Hepatic stellate cell (primary cell): ENCODE data around the gene TMEM232.
A peak's percentile ranks its signal among the peaks of the same experiment; 100 is the strongest.
"Not testable (repeated sequence)": the region's sequence is repeated elsewhere in the genome, so short reads cannot be mapped to it uniquely, and the experiment has no call there.

Experiments used
- DNase-seq: peaks from one replicate; pipeline ENCODE4 v3.0.0; 2011; ENCODE audit warnings: low spot score

Gene TMEM232

DNA sequence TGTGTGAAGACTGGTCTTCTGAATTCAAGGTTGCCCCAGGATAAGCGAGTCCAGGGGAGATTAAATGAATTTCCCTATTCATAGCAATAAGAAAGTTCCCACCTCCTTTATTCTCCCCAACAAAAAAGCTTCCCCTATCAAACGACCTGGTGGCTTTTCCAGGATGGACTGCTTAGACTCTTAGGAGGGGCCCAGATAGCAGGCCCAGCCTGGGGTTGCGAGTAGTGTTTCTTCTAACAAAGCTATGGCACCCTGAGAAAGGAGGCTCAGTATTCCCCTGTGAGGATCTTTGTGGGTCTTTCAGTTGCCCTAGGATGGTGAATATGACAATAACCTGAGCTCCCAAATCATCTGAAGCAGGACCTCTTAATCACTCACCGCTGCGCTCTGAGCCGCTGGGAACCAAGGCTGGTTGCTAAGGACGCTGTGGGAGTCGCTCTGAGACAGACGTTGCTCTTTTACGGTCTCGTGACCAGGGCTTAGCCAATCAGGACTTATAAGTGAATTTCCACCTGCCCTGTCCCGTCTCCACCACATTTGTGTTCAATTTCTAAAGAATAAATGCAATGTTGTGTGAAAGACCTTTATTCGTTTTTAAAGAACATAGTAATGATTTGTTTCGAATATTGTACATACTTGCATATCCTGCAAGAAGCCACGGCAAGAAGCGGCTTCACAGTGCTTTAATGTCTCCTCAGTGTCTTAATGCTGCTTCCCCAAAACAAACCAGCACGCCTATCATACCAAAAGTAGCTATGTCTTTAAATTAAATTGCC is at the start of gene TMEM232:
Gene TMEM232, minus strand, starts transcription at position 423 of the 776 bp plus-strand sequence. CDS start 59,319 bp downstream, outside the sequence.
- peak; percentile 62 for DNase-seq

DNA sequence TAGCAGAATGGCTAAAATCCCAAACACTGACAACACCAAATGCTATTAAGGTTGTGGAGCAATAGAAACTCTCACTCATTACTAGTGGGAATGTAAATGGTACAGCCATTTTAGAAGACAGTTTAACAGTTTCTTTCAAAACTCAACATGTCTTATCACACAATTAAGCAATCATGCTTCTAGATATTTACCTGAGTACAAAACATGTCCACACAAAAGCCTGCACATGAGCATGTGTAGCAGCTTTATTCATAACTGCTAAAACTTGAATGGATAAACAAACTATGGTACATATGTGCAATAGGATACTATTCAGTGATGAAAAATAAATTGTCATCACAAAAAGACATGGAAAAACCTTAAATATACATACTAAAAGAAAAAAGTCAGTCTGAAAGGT is 43.8 kb upstream of the TMEM232 start:
- no peak for DNase-seq

DNA sequence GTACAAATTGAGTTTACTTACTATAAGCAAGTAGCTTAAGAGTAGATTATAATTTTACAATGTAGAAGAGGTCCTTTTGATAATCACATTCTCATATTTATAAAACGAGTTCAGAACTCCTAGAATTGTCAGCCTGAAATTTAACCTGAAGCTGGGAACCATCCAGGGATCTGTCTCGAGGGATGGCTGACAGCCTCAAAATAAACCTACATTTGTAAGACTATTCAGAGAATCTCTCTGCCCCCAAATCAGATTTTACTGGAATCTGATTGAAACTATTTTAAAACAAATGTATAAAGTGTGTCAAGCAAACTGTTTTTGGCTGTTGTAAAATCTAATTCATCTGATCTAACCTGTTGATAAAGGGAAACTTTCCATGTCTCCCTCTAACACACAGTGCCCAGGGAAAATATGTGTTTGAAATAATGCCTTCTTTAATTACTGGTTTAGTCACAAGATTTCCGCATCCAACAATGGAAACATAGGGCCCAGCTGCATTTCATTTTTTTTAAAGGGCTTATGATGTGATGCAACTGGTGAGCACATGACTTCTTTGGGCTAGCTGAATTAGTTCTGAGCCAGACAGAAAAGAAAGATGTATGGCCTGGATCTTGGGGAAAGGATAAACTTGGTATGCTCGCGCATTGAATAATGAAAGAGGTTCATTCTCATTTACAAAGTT is 42.7 kb upstream of the TMEM232 start:
- no peak for DNase-seq

DNA sequence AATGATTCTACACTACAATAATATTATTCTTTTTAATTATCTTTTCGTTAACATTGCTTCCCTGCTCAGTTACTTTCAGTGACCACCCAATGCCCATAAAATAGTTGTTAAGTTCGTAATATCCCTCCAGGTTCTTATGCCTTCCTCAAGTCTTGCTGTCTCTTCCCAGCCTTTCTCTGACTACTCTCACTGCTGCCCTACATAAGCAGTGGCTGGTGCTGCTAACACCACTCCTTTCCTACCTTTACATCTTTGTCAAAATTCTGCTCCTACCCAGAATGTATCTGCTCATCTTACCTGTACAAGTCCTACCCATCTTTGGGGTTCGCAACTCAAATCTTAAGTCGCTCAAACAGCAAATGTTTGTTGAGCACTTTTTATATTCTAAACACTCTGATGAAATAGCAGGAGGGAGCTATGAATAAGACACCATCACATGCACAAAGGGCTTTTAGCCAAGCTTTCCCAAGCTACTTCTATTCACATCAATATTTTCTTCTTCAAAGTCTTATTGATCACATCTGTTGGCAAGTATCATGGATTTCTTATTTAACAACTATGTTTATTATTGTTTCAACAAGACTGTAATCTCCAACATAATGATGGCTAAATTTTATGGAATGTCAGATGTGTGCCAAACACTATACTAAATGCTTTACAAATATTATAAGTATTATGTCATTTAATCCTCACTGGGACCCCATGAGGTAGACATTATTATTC is 41.8 kb upstream of the TMEM232 start:
- DNase-seq: no peak

DNA sequence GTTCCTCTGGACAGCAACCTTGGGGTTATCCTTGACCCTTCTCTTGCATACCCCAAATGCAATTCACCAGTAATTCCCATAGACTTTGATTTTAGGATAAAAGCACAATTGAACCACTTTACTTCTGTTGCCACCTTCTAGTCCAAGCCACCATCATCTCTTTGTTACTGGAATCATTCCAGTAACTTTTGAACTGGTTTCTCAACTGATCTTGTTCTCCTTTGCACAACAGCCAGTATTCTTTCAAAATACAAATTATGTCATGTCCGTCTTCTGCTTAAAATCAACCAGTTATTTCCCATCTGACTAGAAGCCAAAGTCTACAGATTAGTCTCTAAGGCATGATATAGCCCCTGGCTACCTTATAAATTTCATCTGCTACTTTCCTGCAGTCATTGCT is 33.7 kb upstream of the TMEM232 start:
- no peak for DNase-seq

DNA sequence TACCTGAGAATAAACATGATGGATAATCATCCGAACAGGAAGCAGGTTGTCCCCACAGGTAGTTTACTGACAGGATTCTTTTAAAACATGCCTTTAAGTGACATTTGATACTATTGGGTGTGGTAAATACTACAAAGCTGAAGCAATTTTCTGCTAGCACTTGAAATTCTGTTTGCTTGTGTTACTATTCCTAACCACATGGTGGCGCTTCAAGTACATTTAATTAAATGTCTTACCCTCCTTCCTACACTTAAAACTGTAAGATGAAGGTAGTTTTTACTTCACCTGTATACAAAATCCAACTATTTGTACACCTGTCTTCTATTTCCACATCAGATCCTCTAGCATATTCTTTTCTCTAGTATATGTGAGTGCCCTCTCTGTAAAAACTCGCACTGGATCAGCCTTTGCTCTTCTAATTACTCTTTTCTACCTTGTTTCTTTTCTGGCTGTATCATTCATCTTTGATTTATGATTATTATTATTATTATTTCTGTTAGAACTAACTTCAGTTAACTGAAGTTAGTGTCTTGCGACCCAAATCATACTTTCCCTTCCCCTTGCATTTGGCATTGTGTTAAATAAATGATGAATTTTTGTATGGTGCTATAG is 30.8 kb upstream of the TMEM232 start:
- no peak for DNase-seq

DNA sequence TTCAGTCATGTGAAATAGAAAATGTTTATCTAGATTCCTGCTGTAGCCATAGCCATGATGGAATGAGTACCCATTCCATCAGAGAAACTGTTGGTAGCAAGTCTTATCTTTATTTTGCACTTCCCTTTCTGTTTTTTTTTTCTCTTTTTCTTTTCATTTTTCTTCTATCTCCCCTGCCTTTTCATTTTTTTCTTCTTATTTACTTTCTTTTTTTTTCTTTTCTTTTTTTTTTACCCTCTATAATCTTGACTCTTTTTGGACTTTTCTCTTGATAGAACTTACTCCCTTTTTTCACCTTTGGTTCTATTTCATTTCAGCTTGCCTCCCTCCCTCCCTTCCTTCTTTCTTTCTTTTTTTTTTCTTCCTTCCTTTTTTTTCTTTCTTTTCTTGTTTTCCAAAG is 27.7 kb upstream of the TMEM232 start:
- DNase-seq: no peak

DNA sequence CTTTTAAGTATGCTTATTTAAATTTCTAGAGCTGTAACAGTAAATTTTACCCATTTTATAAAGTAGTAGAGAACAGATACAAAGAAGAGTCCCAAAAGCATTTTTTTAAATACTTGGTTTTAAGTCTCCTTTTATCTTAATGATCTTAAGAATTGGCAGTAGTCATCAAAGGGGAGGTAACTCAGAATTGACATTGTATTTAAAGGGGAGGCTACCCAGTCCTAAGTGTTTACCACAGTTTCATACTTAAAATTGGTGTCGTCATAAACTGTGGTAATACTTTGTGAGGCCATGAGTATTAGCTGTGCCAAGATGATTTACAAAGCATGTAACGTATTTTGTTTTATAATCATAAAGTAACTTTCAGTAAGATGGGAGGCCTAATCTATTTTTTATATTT is 27.1 kb upstream of the TMEM232 start:
- DNase-seq: no peak

DNA sequence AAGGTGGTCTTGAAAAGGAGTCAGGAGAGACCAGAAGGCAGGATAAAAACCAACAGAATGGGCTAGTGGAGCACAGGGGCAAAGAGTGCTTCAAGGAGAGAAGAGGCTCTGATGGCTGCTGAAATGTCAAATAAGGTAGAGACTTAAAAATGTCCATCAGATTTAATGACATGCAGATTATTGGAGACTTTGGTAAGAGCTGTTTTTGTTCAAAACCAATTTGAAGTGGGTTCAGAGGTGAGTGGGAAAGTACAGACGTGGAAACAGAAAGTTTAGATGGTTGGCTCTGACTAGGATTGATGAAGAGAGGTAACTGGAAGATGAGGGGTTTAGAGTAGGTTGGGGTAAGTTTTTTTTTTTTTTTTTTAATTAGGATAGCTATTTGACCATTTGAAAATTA is 26.5 kb upstream of the TMEM232 start:
- DNase-seq: no peak

DNA sequence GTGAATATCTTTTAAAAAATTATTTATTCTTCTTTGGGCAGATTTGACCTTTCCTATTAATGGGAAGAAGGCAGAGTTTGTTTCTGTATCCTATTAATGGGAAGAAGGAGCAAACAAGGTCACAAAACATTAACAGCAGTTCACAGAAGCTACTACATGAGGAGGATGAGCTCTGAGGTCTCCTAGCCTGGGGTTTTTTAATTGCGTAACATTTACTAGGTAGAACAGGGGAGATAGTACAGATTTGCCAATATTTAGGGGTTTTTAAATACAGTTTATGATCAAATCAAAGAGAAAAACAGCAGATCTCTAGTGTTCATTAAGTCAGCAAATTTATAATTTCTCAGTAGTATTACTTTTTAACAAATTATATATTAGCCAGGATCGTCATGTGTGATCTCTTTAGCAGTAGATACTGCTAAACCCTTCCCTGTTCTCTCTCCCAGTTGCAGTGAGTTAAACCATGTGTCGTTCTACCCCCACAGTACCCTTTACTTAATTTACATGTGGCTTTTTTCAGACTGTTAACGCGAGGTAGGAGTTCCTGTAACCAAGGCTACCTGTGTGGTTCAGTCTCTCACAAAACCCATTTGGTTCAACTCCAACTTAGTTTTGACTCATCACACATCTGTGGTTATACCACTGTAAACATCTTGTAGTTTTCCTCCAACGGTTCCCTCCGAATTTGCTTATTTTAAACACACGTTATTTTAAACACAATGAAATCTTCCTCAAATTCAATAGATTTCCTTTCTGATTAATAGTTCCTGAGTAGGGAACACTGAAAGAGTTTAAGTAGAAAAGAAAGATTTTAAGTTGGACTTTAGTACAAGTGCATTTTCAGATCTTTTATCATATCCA is 25.7 kb upstream of the TMEM232 start:
- no peak for DNase-seq

DNA sequence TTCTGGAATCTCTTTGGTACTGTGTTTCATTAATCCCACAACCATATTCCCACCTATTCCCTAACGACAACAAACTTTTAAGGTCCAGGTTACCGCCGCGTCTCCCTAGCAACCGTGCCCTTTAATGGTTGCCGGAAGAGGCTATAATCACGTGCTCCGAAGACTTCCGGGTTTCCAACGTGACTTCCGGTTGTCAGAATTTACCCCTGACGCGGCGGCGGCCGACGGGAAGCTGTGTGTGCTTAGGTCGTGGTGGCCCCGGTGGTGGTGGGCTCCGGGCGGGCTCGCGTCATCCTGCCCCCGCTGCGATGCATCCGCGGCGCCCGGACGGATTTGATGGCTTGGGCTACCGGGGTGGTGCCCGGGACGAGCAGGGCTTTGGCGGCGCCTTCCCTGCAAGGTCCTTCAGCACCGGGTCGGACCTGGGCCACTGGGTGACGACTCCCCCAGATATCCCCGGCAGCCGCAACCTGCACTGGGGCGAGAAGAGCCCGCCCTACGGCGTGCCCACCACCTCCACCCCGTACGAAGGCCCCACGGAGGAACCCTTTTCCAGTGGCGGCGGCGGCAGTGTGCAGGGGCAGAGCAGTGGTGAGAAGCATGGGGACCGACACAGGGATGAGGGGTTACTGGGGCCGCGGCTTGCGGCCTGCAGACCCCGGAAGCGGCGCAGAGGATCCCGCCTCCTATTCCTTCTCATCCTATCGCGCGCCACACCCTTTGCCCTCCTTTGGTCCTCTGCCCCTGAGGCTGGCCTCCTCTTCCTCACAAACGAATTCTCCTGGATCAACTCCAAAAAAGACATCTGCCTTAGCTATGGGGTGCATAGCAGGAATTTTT is 12.6 kb upstream of the TMEM232 start, which contains the start of gene SLC25A46:
Gene SLC25A46, plus strand, starts transcription at position 196 of the 840 bp plus-strand sequence. Its CDS starts 113 bp downstream, at position 309.
- DNase-seq: peak; percentile 77

DNA sequence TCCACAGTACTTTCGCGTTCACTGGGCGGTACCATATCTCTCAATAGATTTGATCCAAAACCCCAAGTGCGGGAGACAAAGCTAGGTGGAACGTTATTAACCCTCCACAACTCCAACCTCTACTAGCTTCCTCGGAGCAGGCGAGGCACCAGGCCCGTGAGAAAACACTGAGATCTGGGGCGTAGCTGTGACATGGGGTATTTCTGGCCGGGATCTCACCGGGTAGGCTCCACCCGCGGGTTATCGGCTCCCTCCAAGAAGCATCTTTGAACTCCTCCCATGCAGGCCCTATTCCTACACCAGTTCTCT is 12.0 kb upstream of the TMEM232 start:
- DNase-seq: peak; percentile 70

DNA sequence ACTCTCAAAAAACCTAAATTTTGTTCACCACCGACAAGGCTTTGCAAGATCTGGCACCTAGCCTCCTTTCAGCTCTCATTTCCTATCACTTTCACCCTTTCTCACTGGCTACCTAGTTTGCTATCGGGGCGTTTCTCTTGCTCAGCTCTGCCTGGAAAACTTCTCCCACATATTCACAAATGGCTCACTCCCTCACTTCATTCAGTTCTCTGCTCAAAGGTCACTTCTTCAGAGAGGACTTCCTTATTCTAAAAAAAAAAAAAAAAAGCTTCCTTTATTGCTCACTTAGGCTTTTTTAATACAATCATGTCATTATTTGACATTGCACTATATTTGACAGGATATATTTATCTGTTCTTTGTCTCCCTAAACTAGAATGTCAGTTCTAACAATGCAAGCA is 10.3 kb upstream of the TMEM232 start:
- no peak for DNase-seq

DNA sequence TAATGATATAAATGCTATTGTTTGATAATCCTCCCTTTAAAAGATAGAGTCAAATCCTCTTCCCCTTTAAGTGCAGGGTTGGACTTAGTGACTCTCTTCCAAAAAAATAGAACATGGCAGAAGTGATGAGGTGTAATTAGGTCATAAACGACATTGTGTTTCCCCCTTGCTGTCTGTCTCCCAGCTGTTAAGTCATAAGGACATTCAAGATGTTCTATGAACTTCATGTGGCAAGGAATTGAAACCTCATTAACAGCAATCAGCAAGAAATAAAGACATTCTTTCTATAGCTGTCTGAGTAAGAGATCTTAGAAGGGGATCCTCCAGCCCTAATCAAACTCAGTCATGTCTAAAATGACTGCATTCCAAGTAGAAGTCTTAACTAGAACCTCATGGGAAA is 9.1 kb upstream of the TMEM232 start:
- no peak for DNase-seq

DNA sequence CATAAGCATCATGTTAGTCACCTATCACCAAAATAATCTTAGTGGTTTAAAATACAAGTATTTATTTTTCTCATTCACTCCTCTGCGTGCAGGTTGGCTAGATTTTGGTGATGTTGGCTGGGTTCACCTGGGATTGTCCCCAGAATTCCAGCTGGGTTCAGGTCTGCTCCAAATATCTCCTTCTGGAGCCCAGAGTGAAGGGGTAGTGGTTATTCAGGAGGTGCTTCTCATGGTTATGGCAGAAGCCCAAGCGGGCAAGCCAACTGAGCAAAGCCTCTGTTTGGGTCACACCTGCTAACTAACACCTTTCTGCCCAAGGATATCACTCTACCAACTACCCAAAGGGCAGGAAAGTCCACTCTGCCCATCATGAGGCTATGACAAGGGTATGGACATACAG is 7.6 kb upstream of the TMEM232 start:
- no peak for DNase-seq

DNA sequence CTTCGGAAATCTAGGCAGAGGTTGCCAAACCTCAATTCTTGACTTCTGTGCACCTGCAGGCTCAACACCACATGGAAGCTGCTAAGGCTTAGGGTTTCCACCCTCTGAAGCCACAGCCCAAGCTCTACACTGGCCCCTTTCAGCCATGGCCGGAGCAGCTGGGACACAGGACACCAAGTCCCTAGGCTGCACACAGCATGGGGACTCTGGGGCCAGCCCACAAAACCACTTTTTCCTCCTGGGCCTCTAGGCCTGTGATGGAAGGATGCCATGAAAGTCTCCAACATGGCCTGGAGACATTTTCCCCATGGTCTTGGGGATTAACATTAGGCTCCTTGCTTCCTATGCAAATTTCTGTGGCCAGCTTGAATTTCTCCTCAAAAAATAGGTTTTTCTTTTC is 5.0 kb upstream of the TMEM232 start:
- not testable (repeated sequence) for DNase-seq

DNA sequence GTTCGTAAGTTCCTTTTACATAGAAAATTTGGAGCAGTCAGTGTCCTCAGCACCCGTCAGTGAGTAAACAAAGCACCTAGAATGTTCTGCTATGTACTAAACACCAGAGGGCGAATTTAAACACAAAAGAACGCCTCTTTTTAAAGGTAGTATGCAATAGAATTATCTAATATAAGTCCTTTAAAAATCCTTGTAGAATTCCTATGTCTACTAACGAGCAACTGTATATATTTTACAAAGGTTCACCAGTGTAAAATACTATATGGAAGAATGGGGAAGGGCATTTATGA is 499 bp upstream of the TMEM232 start:
- no peak for DNase-seq

DNA sequence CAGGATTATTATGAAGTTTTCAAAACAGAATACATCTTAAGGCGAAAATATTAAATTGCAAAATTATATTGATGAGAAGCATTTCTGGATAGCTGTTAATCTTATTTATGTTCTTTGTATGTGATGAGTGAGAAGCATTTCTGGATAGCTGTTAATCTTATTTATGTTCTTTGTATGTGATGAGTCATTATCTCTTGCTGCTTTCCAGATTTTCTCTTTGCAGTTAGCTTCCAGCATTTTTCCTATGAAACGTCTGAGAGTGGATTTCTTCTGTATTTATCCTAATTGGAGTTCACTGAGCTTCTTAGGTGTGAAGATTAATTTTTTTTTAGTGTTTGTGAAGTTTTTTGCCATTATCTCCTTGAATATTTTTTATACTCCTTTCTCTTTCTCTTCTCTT is 8.2 kb downstream of the TMEM232 start:
- DNase-seq: no peak

DNA sequence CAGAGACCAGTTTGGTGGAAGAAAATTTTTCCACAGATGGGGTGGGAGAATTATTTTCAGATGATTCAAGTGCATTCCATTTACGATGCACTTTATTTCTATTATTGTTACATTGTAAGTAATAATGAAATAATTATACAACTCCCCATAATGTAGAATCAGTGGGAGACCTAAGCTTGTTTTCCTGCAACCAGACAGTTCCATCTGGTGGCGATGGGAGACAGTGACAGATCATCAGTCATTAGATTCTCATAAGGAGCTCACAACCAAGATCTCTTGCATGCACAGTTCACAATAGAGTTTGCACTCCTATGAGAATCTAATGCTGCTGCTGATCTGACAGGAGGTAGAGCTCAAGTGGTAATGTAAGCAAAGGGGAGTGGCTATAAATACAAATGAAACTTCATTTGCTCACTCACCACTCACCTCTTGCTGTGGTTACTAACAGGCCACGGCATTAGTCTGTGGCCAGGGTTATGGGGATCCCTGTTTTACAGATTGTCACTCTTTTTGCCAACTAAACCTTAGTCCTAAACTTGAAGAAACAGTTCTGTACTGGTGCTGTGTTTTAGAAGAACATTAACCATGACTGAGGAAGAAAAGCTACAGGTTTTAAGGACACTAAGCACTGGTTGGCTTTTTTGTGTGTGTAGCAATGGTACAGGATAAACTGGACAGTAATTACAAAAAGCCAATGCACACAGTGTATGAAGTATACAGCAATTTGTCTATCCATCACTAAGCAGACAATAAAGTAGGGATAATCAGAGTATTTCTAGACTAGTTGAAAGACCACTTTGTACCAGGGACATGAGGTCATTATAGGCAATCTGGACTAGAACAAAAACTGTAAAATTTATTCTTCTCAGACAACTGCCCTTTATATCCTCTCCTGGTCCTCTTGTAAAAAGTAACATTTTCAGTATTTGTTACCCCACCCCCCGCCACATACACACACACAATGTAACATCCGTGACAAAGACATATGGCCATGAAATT is 9.9 kb downstream of the TMEM232 start:
- DNase-seq: no peak
